PC-3 (cell line): ENCODE results near the gene WWC1.

Experiments
- CTCF ChIP-seq: fragments of 300-600 bp; sonication (generic); conservative IDR thresholded peaks from 2 replicates; pipeline ENCODE4 v1.5.1; 2017; ENCODE audit warnings: antibody characterized with exemption, low read depth, mild to moderate bottlenecking, low read length
- EZH2 ChIP-seq: fragments of 300-600 bp; sonication (generic); IDR thresholded peaks from one replicate; pipeline ENCODE4 v1.6.1; 2017; ENCODE audit warnings: antibody characterized with exemption, mild to moderate bottlenecking, low read length; ENCODE audit not compliant: unreplicated experiment
- EZH2phosphoT487 ChIP-seq: fragments of 300-600 bp; sonication (generic); IDR thresholded peaks from 2 replicates; pipeline ENCODE4 v1.6.1; 2018; ENCODE audit warnings: mild to moderate bottlenecking, antibody characterized with exemption, low read length, borderline replicate concordance

GRCh38 chr5:168354397-168354796 is 63.0 kb downstream of the WWC1 start:
- TF ChIP-seq CTCF (no peak), EZH2 (no peak), EZH2phosphoT487 (no peak)
